ENCODE results near the gene CNTNAP5.

The CNTNAP5 gene

GRCh38 chr2:124670187-124670586 lies 645.1 kb downstream of the CNTNAP5 start:
- H3K36me3 Mint-ChIP-seq: no peaks in the 10 kb centered on the region
- peaks cover 9% of the 10 kb centered on the region for H3K9me3 Mint-ChIP-seq
- no peak overlapping the region for H3K27ac Mint-ChIP-seq
- H3K4me1 Mint-ChIP-seq: no peaks in the 10 kb centered on the region
- no peaks in the 10 kb centered on the region for H3K27me3 Mint-ChIP-seq
- no peak overlapping the region for H3K4me3 Mint-ChIP-seq

- Mint-ChIP-seq H3K36me3 (no peaks in the 10 kb centered on the region), H3K9me3 (no peaks in the 10 kb centered on the region), H3K27ac (no peak overlapping the region), H3K4me1 (no peaks in the 10 kb centered on the region), H3K27me3 (no peaks in the 10 kb centered on the region), H3K4me3 (no peak overlapping the region)
These were observed 653.0 kb downstream of the CNTNAP5 start for GRCh38 chr2:124678043-124678442.

GRCh38 chr2:124683536-124684428 lies 658.7 kb downstream of the CNTNAP5 start:
- no peak overlapping the region for H3K4me3 Mint-ChIP-seq
- H3K36me3 Mint-ChIP-seq: no peaks in the 10 kb centered on the region
- H3K9me3 Mint-ChIP-seq: peaks cover 8% of the 10 kb centered on the region
- H3K4me1 Mint-ChIP-seq: no peaks in the 10 kb centered on the region
- H3K27me3 Mint-ChIP-seq: no peaks in the 10 kb centered on the region
- H3K27ac Mint-ChIP-seq: no peak overlapping the region

DNA sequence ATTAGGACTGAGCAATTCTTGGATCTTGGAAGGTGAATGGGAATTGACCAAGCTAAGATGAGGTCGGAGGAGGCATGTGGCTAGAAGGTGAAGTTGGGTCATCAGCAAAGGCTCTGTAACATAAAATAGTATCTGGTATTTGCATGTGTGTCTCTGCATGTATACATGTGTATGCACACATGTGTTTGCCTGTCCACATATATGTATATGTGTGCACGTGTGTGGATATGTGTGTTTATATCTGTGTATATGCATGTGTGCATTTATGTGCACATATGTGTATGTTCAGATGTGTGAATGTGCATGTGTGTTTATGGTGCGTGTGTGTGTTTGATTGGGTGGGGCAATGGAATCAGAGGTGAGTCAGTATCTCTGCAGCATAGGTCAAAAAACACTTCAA lies 664.3 kb downstream of the CNTNAP5 start:
- Mint-ChIP-seq H3K4me3 (no peak overlapping the region), H3K27me3 (no peaks in the 10 kb centered on the region), H3K9me3 (peaks cover 28% of the 10 kb centered on the region), H3K36me3 (no peaks in the 10 kb centered on the region), H3K4me1 (no peaks in the 10 kb centered on the region), H3K27ac (no peak overlapping the region)

DNA sequence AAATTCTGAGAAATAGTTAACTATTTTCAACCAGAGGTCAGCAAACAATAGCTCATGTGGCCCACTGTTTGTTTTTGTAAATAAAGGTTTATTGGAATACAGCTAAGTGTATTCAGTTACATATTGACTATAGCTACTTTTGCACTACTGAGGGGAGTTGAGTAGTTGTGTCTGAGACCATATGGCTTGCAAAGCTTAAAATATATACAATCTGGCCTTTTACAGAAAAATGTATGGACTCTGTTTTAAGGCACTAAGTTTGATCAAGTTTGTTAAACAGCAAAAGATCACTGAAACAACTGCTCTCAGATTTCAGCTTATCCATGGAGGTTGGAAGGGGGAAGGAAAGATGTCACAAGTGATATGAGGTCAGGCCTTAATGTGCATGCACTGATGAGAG lies 667.1 kb downstream of the CNTNAP5 start:
- Mint-ChIP-seq H3K9me3 (peaks cover 28% of the 10 kb centered on the region), H3K27ac (no peak overlapping the region), H3K4me3 (no peak overlapping the region), H3K27me3 (no peaks in the 10 kb centered on the region), H3K36me3 (no peaks in the 10 kb centered on the region), H3K4me1 (no peaks in the 10 kb centered on the region)

DNA sequence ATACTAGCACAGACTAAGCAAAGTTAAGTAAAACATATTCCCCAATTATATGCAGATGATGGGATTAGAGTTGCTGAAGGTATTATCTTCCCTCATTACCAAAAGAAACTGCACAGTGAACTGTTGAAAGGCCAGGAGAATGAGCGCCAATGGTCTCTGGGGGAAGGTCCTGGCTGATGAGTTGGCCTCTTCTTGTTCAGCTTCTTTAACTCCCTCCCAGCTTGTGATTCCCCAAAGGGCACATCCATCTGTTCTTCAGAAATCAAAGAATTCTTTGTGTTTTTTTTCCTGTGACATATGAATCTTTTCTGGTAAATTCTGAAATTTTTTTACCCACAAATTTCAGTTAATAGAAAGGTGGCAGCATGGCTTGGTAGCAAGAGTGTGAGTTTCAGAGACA lies 667.6 kb downstream of the CNTNAP5 start:
- H3K9me3 Mint-ChIP-seq: peaks cover 28% of the 10 kb centered on the region
- no peaks in the 10 kb centered on the region for H3K27me3 Mint-ChIP-seq
- H3K4me1 Mint-ChIP-seq: no peaks in the 10 kb centered on the region
- no peaks in the 10 kb centered on the region for H3K36me3 Mint-ChIP-seq
- H3K27ac Mint-ChIP-seq: no peak overlapping the region
- no peak overlapping the region for H3K4me3 Mint-ChIP-seq

DNA sequence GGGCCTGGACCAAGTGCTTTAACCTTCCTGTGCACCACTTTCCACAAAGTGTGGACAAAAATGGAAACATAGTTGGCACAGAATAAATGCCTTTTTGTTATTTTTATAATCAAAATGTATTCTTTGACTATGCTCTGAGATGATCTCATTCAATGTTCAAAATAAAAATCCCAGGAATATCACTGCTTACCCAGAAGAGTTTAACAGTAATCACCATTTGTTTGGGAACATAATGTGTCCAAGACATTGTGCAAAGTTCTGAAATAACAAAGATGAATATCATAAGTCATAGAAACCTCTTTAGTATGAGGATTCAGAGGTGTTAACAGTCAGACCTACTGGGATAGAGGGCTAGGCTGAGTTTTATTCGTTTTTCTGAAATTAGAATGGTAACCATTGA lies 668.1 kb downstream of the CNTNAP5 start:
- Mint-ChIP-seq H3K4me3 (no peak overlapping the region), H3K27me3 (no peaks in the 10 kb centered on the region)

GRCh38 chr2:124698979-124699565 lies 674.0 kb downstream of the CNTNAP5 start:
- H3K36me3 Mint-ChIP-seq: no peaks in the 10 kb centered on the region
- no peak overlapping the region for H3K4me3 Mint-ChIP-seq
- no peak overlapping the region for H3K27ac Mint-ChIP-seq
- H3K9me3 Mint-ChIP-seq: peaks cover 5% of the 10 kb centered on the region
- no peaks in the 10 kb centered on the region for H3K4me1 Mint-ChIP-seq
- no peaks in the 10 kb centered on the region for H3K27me3 Mint-ChIP-seq

More for the DNA sequence above, 668.1 kb downstream of the CNTNAP5 start:
- no peaks in the 10 kb centered on the region for H3K36me3 Mint-ChIP-seq
- H3K9me3 Mint-ChIP-seq: peaks cover 26% of the 10 kb centered on the region
- H3K27ac Mint-ChIP-seq: no peak overlapping the region
- no peaks in the 10 kb centered on the region for H3K4me1 Mint-ChIP-seq

DNA sequence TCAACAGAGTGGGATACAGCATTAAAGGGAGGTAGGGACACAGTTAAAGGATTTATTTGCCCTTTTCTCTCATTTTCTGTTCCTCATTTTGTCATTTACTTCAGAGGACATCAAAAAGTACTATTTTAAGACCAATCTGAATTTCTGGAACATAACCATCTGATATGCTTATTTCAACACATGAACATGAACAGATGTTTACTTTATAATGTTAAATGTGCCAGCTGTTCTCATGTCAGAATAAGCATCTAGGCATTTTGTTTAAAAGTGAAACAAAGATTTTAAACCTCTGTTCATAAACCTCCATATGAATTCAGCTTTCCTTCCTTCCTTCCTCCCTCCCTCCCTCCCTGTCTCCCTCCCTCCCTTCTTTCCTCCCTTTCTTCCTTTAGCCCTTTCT lies 677.7 kb downstream of the CNTNAP5 start:
- peaks cover 5% of the 10 kb centered on the region for H3K9me3 Mint-ChIP-seq
- no peaks in the 10 kb centered on the region for H3K27me3 Mint-ChIP-seq
- H3K36me3 Mint-ChIP-seq: no peaks in the 10 kb centered on the region
- no peak overlapping the region for H3K4me3 Mint-ChIP-seq
- H3K27ac Mint-ChIP-seq: no peak overlapping the region
- H3K4me1 Mint-ChIP-seq: no peaks in the 10 kb centered on the region

DNA sequence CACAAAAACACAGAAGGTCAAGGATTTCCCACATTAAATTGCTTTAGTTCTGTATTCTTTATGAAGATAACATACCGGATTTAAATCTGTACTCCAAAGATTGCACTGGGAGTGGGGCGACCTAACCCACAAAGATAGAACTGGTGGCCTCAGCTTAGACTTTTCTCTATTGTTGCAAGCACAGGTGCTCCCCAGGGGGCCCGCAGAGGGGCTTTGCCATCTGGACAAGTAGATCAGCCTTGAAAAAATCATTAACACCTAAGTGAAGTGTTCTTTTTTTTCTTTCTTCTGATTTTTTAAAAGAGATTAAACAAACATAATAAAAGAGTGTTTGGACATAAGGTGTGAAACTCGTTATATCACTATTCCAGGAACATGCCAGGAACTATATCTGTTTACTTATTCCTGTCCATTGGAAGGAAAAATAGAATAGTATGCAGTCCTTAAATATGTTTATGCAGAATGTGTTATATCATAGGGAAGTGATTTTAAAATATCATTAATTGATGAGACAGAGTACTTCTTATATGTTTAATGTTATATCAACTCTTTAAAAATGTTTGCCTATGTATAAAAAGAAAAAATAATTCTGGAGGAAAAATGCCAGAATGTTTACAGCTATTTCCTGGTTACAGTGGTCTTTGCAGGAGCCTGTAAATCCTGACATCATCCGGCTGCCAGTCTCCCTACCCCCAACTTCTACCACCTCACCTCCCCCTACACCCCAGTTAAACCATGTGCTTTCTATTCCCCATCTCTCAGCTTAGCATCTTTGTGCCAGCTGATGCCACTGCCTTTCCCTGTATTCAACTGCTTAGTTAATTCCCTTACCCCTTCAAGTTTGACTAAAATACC lies 679.2 kb downstream of the CNTNAP5 start:
- H3K27ac Mint-ChIP-seq: no peak overlapping the region
- H3K36me3 Mint-ChIP-seq: no peaks in the 10 kb centered on the region
- H3K9me3 Mint-ChIP-seq: peaks cover 5% of the 10 kb centered on the region
- H3K4me1 Mint-ChIP-seq: no peaks in the 10 kb centered on the region
- H3K4me3 Mint-ChIP-seq: no peak overlapping the region
- no peaks in the 10 kb centered on the region for H3K27me3 Mint-ChIP-seq

GRCh38 chr2:124708661-124709060 lies 683.6 kb downstream of the CNTNAP5 start:
- no peaks in the 10 kb centered on the region for H3K4me1 Mint-ChIP-seq
- H3K27me3 Mint-ChIP-seq: no peaks in the 10 kb centered on the region
- H3K4me3 Mint-ChIP-seq: no peak overlapping the region
- H3K27ac Mint-ChIP-seq: no peak overlapping the region
- H3K9me3 Mint-ChIP-seq: no peaks in the 10 kb centered on the region
- no peaks in the 10 kb centered on the region for H3K36me3 Mint-ChIP-seq

DNA sequence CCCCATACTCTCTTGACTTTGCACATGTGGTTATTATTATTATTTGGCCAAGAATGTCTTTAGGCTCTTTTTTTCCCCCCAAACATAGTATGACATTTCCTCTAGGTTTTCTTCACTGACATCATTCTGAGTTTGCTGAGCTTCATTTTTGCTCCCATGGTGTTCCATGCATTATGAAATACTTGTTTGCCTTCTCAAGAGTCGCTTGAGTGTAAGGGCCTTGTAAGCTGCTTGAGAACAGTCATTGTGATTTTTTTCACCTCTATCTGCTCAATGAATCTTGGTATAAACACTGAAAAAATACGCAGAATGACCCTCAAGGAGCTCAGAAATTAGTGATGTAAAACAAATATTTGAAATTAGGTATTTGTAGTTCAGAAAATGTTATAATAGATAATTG lies 688.9 kb downstream of the CNTNAP5 start:
- H3K27ac Mint-ChIP-seq: no peak overlapping the region
- H3K4me3 Mint-ChIP-seq: no peak overlapping the region
- H3K36me3 Mint-ChIP-seq: no peaks in the 10 kb centered on the region
- H3K4me1 Mint-ChIP-seq: no peaks in the 10 kb centered on the region
- no peaks in the 10 kb centered on the region for H3K27me3 Mint-ChIP-seq
- no peaks in the 10 kb centered on the region for H3K9me3 Mint-ChIP-seq

DNA sequence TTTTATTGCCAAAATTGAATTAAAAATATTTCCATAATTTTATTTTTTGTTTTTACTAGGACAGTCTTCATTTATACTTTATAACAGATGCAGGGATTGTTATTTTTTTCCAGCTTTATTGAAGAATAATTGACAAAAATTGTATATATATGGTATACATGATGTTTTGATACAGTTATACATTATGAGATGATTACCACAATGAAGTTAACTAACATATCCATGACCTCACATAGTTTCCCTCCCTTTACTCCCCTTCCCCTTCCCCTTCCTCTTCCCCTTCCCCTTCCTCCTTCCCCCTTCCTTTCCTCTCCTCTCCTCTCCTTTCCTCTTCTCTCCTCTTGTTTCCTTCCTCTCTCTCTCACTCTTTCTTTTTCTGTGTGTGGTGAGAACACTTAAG lies 700.1 kb downstream of the CNTNAP5 start:
- Mint-ChIP-seq H3K27ac (no peak overlapping the region), H3K4me3 (no peak overlapping the region), H3K36me3 (no peaks in the 10 kb centered on the region), H3K27me3 (no peaks in the 10 kb centered on the region), H3K4me1 (no peaks in the 10 kb centered on the region), H3K9me3 (peaks cover 6% of the 10 kb centered on the region)

DNA sequence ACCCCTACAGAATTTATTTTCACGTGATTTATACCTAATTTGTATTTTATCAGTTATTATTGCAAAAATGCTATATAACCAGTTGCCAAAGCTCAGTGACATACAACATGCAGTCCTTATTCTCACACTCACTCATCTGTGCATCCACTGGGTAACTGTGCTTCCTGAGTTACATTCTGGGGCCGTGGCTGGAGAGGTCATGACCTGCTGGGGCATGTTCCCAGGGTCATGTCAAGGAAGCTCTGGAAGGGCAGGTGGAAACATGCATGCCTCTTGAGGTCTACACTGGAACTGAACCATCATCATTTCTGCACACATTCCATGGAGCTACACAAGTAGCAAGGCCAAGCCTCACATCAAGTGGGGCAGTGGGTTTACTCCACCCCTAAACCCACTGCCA lies 715.5 kb downstream of the CNTNAP5 start:
- no peaks in the 10 kb centered on the region for H3K27me3 Mint-ChIP-seq
- no peaks in the 10 kb centered on the region for H3K4me1 Mint-ChIP-seq
- no peaks in the 10 kb centered on the region for H3K36me3 Mint-ChIP-seq
- no peaks in the 10 kb centered on the region for H3K9me3 Mint-ChIP-seq
- no peak overlapping the region for H3K27ac Mint-ChIP-seq
- no peak overlapping the region for H3K4me3 Mint-ChIP-seq

- Mint-ChIP-seq H3K27ac (no peak overlapping the region), H3K4me3 (no peak overlapping the region), H3K9me3 (peaks cover 4% of the 10 kb centered on the region), H3K4me1 (no peaks in the 10 kb centered on the region), H3K36me3 (no peaks in the 10 kb centered on the region), H3K27me3 (no peaks in the 10 kb centered on the region)
These were observed 728.8 kb downstream of the CNTNAP5 start for GRCh38 chr2:124753842-124754241.

GRCh38 chr2:124755386-124755785 lies 730.3 kb downstream of the CNTNAP5 start:
- no peak overlapping the region for H3K27ac Mint-ChIP-seq
- H3K4me1 Mint-ChIP-seq: no peaks in the 10 kb centered on the region
- H3K4me3 Mint-ChIP-seq: no peak overlapping the region
- no peaks in the 10 kb centered on the region for H3K36me3 Mint-ChIP-seq
- H3K27me3 Mint-ChIP-seq: no peaks in the 10 kb centered on the region
- no peaks in the 10 kb centered on the region for H3K9me3 Mint-ChIP-seq

Measured in activated naive CD4-positive, alpha-beta T cell treated with anti-CD3 and anti-CD28 coated beads, Interleukin-2, amount 50 U/mL, for 24 hours (primary cell).